K562 (cell line): Measurements from ENCODE around the gene TLE6. TPM values are rescaled to one million over a fixed set of nuclear protein-coding genes. Genes with fewer than 3 reads are reported as not detected.

Experiments used
- ATAC-seq: fragments of 200-7000 bp; cut with Tn5 transposase; 3 replicates; pipeline ENCODE4 v1.9.1; 2020; ENCODE audit warnings: moderate library complexity
- BruUV-seq: library from RNA; stranded (reverse); fragments of 400-500 nt; replicated peaks from 2 replicates; lab custom pipeline; 2021; lab: Mats Ljungman, UMichigan
- CTCF ChIA-PET: fragments of 300-600 bp; formaldehyde crosslinking; extraction: SDS; loops from one replicate; lab custom pipeline; 2021; ENCODE audit warnings: low intra/inter-chr PET ratio; lab: Yijun Ruan, JAX
- POLR2A ChIA-PET: fragments of 300-600, 350-650 bp; sonication (Branson Sonifier 250); formaldehyde crosslinking; extraction: SDS; loops from one replicate; lab custom pipeline; 2021; ENCODE audit warnings: antibody characterized with exemption, inconsistent platforms; lab: Yijun Ruan, JAX
- DNase-seq, 4 experiments: peaks; one replicate each; pipeline versions ENCODE4 v3.0.0 to v3.0.0-alpha.2; 2011 to 2018; ENCODE audit warnings: low spot score in 3 of 4, mixed read lengths in 3 of 4; ENCODE audit errors: extremely low read depth in 1 of 4
- FAIRE-seq: peaks from 2 replicates; lab custom pipeline; 2011; peaks lifted over from hg19 to GRCh38; lab: Jason Lieb, UNC
- H2AFZ ChIP-seq: 2 replicates; pipeline ENCODE4 v1.6.0; 2011; ENCODE audit warnings: low read depth, low read length, control low read depth, inconsistent platforms
- H3K27ac ChIP-seq: fragments of 200-600 bp; 3 replicates; pipeline ENCODE4 v1.8.0; 2011; ENCODE audit warnings: low read depth, mild to moderate bottlenecking, control low read depth, inconsistent platforms, low read length, moderate library complexity, mixed read lengths; ENCODE audit errors: extremely low read depth
- H3K27me3 ChIP-seq, 2 experiments: fragments of 300-600 bp in 1 of 2; 2 replicates in 1 of 2; 3 replicates in 1 of 2; pipeline versions ENCODE4 v1.6.0 to v1.8.0; 2011; ENCODE audit warnings: inconsistent platforms in 2 of 2, low read length in 2 of 2, mild to moderate bottlenecking in 1 of 2, mixed read lengths in 1 of 2, moderate library complexity in 1 of 2; ENCODE audit not compliant: control insufficient read depth in 2 of 2, insufficient read depth in 2 of 2
- H3K36me3 ChIP-seq: fragments of 300-600 bp; 3 replicates; pipeline ENCODE4 v1.8.0; 2011; ENCODE audit warnings: mild to moderate bottlenecking, low read length, inconsistent platforms; ENCODE audit not compliant: control insufficient read depth, insufficient read depth
- H3K4me1 ChIP-seq, 2 experiments: fragments of 200-600 bp in 1 of 2; replicated peaks in 1 of 2; 2 replicates in 1 of 2; 3 replicates in 1 of 2; pipeline versions ENCODE4 v1.5.1 to v1.8.0; 2011; ENCODE audit warnings: inconsistent platforms in 2 of 2, low read length in 2 of 2, mild to moderate bottlenecking in 1 of 2, mixed read lengths in 1 of 2, moderate library complexity in 1 of 2; ENCODE audit not compliant: control insufficient read depth in 2 of 2, insufficient read depth in 2 of 2
- H3K4me2 ChIP-seq: 2 replicates; pipeline ENCODE4 v1.6.1; 2011; ENCODE audit warnings: low read length, control low read depth, inconsistent platforms, mixed read lengths; ENCODE audit not compliant: insufficient read depth
- H3K4me3 ChIP-seq: fragments of 200-600 bp; sonication (generic), shearing (Covaris generic); 2 replicates; pipeline ENCODE4 v1.5.1; 2016; ENCODE audit warnings: control low read depth, inconsistent platforms
- H3K79me2 ChIP-seq: fragments of 200-600 bp; 3 replicates; pipeline ENCODE4 v1.8.0; 2011; ENCODE audit warnings: low read length, inconsistent platforms; ENCODE audit not compliant: control insufficient read depth, insufficient read depth
- H3K9ac ChIP-seq, 2 experiments: 2 replicates each; pipeline versions ENCODE4 v1.6.0 to v1.6.1; 2011; ENCODE audit warnings: low read depth in 2 of 2, low read length in 2 of 2, control low read depth in 1 of 2, inconsistent platforms in 1 of 2, mild to moderate bottlenecking in 1 of 2, mixed read lengths in 1 of 2; ENCODE audit not compliant: insufficient read depth in 1 of 2
- H3K9me1 ChIP-seq: one replicate; pipeline ENCODE4 v1.6.0; 2011; ENCODE audit warnings: inconsistent platforms, mild to moderate bottlenecking, low read length, moderate library complexity; ENCODE audit not compliant: control insufficient read depth, insufficient read depth
- H3K9me3 ChIP-seq: replicated peaks from 2 replicates; pipeline ENCODE4 v1.5.1; 2011; ENCODE audit warnings: low read depth, low read length, inconsistent platforms; ENCODE audit not compliant: control insufficient read depth, insufficient read depth
- H4K20me1 ChIP-seq: replicated peaks from 2 replicates; pipeline ENCODE4 v1.6.1; 2011; ENCODE audit warnings: low read length, inconsistent platforms, mixed read lengths; ENCODE audit not compliant: control insufficient read depth, insufficient read depth
- CBFA2T3 ChIP-seq: fragments of 450-650 bp; IDR thresholded peaks from 2 replicates; pipeline ENCODE4 v1.6.1; 2017
- FOXM1 ChIP-seq, 2 experiments: fragments of 450-650 bp in 1 of 2; sonication (generic) in 1 of 2; formaldehyde crosslinking in 1 of 2; IDR thresholded peaks; 2 replicates each; pipeline versions ENCODE4 v1.6.1 to v1.9.0; 2017 to 2022; ENCODE audit warnings: low read depth in 2 of 2, mild to moderate bottlenecking in 2 of 2, missing genetic modification reagents in 1 of 2, moderate library complexity in 1 of 2
- GTF2F1 ChIP-seq: IDR thresholded peaks from 2 replicates; pipeline ENCODE4 v1.6.1; 2011; ENCODE audit warnings: low read depth, low read length, improper control_type of control experiment
- LARP7 ChIP-seq: fragments of 450-650 bp; IDR thresholded peaks from 2 replicates; pipeline ENCODE4 v1.6.1; 2016
- TAF7 ChIP-seq: fragments of 450-650 bp; IDR thresholded peaks from 2 replicates; pipeline ENCODE4 v1.6.1; 2016; ENCODE audit warnings: missing genetic modification characterization, missing compliant biosample characterization
- TFAM ChIP-seq: fragments of 250-450 bp; sonication (Bioruptor Pico); conservative IDR thresholded peaks from 2 replicates; pipeline ENCODE4 v1.5.0; 2021; ENCODE audit warnings: mild to moderate bottlenecking, moderate library complexity
- ZKSCAN8 ChIP-seq: fragments of 200-800 bp; sonication (Bioruptor generic); IDR thresholded peaks from 2 replicates; pipeline ENCODE4 v1.6.1; 2016; ENCODE audit warnings: missing genetic modification characterization, missing compliant biosample characterization
- ZNF165 ChIP-seq: fragments of 250-450 bp; sonication (Bioruptor Pico); IDR thresholded peaks from 2 replicates; pipeline ENCODE4 v1.4.0; 2020; ENCODE audit warnings: borderline replicate concordance
- ZNF518B ChIP-seq: fragments of 250-450 bp; sonication (Bioruptor Pico); IDR thresholded peaks from 2 replicates; pipeline ENCODE4 v1.5.0; 2021; ENCODE audit warnings: mild to moderate bottlenecking, moderate library complexity
- ZNF75A ChIP-seq: fragments of 450-650 bp; formaldehyde crosslinking; IDR thresholded peaks from 2 replicates; pipeline ENCODE4 v1.4.0; 2020; ENCODE audit warnings: mild to moderate bottlenecking
- WGBS: fragments of 100-300 bp; shearing (Covaris generic); methylation state at CpG from one replicate; pipeline ENCODE4 v1.1.6; 2016; ENCODE audit warnings: low coverage, mixed read lengths; ENCODE audit not compliant: insufficient coverage; ENCODE audit errors: missing lambda C conversion rate; 5-methylcytosine and 5-hydroxymethylcytosine counted together
- in situ Hi-C: fragments of 300-500 bp; cut with MboI; formaldehyde crosslinking; loops from 4 replicates; pipeline ENCODE4 v1.15.0; 2018; ENCODE audit warnings: inconsistent platforms, mixed read lengths
- intact Hi-C: fragments of 100-400 bp; cut with micrococcal nuclease; formaldehyde crosslinking; loops from 2 replicates; pipeline ENCODE4 v1.14.2; 2022
- polyA plus RNA-seq, 8 experiments: library from polyadenylated mRNA; depleted of rRNA in 4 of 8; stranded (reverse) in 5 of 8; unstranded in 3 of 8; fragments of >200 nt; fragmentation: Nextera tagmentation in 2 of 8; fragmentation: Illumina TruSeq in 1 of 8; extraction: Ambion mirVana in 2 of 8; extraction: Trizol in 1 of 8; gene quantifications; 2 replicates each; pipeline versions ENCODE4 v1.2.1 to v1.2.3, GENCODE V29; 2011 to 2014; ENCODE audit warnings: inconsistent platforms in 1 of 8, missing spikeins in 1 of 8
- total RNA-seq, 7 experiments: library from RNA; depleted of rRNA in 6 of 7; stranded (reverse); fragments of >200 nt in 6 of 7; fragmentation: Illumina TruSeq in 2 of 7; extraction: Trizol in 2 of 7; gene quantifications; 2 replicates each; pipeline versions ENCODE4 v1.2.1 to v1.2.3, GENCODE V29; 2011 to 2021; ENCODE audit warnings: low replicate concordance in 1 of 7
- TF ChIP-seq, protein P1 (sequence below): fragments of 250-450 bp; sonication (Bioruptor Pico); IDR thresholded peaks from 2 replicates; pipeline ENCODE4 v1.4.0; 2020
- TF ChIP-seq, protein P2 (sequence below): fragments of 250-450 bp; sonication (Bioruptor Pico); IDR thresholded peaks from 2 replicates; pipeline ENCODE4 v1.8.0; 2021; ENCODE audit warnings: borderline replicate concordance, mild to moderate bottlenecking, moderate library complexity; ENCODE audit not compliant: poor library complexity, severe bottlenecking

Gene TLE6
- total and polyA plus RNA-seq, 9 of the 15 experiments (the other 6 are each of a cell fraction or from before 2014, with no cell fraction given): 1.1 to 6.1 (median 2.5) TPM

DNA sequence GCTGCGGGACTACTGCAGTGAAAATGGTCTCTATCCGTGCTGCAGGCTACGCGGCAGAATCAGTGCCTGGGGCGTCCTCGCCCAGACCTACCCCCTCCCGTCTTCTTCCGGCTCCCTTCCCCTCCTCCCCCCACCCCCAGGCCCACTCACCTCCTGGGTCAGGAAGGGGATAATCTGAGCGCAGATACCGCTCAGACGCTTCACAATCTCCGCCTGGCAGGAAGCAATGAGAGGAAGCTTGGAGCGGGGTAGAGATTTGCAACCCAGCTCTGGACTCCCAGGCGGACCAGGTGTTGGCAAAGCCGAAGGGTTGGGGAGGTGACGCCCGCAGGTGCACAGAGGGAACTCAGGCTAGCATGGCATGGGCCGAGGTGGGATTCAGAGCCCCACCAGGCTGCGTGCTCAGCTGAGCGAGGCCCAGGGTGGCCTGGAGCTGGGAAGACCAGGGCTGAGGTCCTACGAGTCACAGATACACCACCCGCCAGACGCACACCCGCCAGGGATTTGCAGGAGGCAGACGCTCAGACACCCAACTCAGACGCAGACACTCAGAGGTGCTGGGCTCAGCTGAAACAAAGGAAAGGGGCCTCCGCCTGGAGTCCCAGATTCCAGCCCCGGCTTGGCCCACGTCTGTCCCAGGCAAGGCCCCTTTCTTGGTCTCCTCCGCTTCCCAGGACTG, 47.6 kb downstream of the TLE6 start:
- intact Hi-C loops (no loop called here), in situ Hi-C loops (no loop called here)
- peak; percentile 19 for ATAC-seq
- Histone ChIP-seq H3K9ac (peak overlapping the region in 1 of 2 experiments; percentile 72; a peak in 1 of 4 replicates), H4K20me1 (no peaks in the 10 kb centered on the region), H3K27ac (no peak overlapping the region), H3K27me3 (no peaks in the 10 kb centered on the region), H3K4me2 (no peak overlapping the region), H3K9me1 (no peaks in the 10 kb centered on the region), H3K36me3 (no peaks in the 10 kb centered on the region), H3K79me2 (no peaks in the 10 kb centered on the region), H3K4me3 (no peak overlapping the region), H3K9me3 (no peaks in the 10 kb centered on the region), H2AFZ (no peak overlapping the region), H3K4me1 (peaks cover 20 to 38% of the 10 kb centered on the region in 2 experiments)
- ChIA-PET CTCF (no interaction called here), POLR2A (interaction anchor here (0.6 to 2.5 kb wide), 4 partner anchors 11 to 29 kb away, joined by 3 to 12 read pairs (median 4); no protein-coding TSS in a partner anchor)
- WGBS: 39% methylated on average over 23 of the region's 30 CpGs
- DNase-seq: peak in 2 of 4 experiments; percentile 24 to 48
- no TSS peak for BruUV-seq
- no peak for FAIRE-seq
- TF ChIP-seq LARP7: no peak
- peak; percentile 72 for TF ChIP-seq CBFA2T3
- TF ChIP-seq TAF7 (tag): no peak
- TF ChIP-seq, protein P1, sequence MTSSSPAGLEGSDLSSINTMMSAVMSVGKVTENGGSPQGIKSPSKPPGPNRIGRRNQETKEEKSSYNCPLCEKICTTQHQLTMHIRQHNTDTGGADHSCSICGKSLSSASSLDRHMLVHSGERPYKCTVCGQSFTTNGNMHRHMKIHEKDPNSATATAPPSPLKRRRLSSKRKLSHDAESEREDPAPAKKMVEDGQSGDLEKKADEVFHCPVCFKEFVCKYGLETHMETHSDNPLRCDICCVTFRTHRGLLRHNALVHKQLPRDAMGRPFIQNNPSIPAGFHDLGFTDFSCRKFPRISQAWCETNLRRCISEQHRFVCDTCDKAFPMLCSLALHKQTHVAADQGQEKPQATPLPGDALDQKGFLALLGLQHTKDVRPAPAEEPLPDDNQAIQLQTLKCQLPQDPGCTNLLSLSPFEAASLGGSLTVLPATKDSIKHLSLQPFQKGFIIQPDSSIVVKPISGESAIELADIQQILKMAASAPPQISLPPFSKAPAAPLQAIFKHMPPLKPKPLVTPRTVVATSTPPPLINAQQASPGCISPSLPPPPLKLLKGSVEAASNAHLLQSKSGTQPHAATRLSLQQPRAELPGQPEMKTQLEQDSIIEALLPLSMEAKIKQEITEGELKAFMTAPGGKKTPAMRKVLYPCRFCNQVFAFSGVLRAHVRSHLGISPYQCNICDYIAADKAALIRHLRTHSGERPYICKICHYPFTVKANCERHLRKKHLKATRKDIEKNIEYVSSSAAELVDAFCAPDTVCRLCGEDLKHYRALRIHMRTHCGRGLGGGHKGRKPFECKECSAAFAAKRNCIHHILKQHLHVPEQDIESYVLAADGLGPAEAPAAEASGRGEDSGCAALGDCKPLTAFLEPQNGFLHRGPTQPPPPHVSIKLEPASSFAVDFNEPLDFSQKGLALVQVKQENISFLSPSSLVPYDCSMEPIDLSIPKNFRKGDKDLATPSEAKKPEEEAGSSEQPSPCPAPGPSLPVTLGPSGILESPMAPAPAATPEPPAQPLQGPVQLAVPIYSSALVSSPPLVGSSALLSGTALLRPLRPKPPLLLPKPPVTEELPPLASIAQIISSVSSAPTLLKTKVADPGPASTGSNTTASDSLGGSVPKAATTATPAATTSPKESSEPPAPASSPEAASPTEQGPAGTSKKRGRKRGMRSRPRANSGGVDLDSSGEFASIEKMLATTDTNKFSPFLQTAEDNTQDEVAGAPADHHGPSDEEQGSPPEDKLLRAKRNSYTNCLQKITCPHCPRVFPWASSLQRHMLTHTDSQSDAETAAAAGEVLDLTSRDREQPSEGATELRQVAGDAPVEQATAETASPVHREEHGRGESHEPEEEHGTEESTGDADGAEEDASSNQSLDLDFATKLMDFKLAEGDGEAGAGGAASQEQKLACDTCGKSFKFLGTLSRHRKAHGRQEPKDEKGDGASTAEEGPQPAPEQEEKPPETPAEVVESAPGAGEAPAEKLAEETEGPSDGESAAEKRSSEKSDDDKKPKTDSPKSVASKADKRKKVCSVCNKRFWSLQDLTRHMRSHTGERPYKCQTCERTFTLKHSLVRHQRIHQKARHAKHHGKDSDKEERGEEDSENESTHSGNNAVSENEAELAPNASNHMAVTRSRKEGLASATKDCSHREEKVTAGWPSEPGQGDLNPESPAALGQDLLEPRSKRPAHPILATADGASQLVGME: no peak
- TF ChIP-seq ZNF518B: no peak
- TF ChIP-seq, protein P2, sequence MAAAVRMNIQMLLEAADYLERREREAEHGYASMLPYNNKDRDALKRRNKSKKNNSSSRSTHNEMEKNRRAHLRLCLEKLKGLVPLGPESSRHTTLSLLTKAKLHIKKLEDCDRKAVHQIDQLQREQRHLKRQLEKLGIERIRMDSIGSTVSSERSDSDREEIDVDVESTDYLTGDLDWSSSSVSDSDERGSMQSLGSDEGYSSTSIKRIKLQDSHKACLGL (CRISPR knock-in tag): no peak
- TF ChIP-seq FOXM1 (IDR thresholded peaks at IDR 0.05; ENCODE audit: low read depth): no peak
- no peak for TF ChIP-seq FOXM1 (CRISPR knock-in tag; IDR thresholded peaks at IDR 0.05; ENCODE audit: low read depth)
- TF ChIP-seq ZKSCAN8 (CRISPR knock-in tag): no peak
- TF ChIP-seq ZNF165 (CRISPR knock-in tag): no peak
- TF ChIP-seq GTF2F1: no peak
- TF ChIP-seq TFAM (CRISPR knock-in tag): no peak
- no peak for TF ChIP-seq ZNF75A (CRISPR knock-in tag)
